ENCODE results near the gene VWA5B2. TPM values are rescaled to one million over a fixed set of nuclear protein-coding genes. Genes with fewer than 3 reads are reported as not detected.
A peak's percentile ranks its signal among the peaks of the same experiment; 100 is the strongest.

Gene VWA5B2
- total and polyA plus RNA-seq, 7 donors = 0.23 to 1.0 (median 0.60) TPM; not detected in 2

DNA sequence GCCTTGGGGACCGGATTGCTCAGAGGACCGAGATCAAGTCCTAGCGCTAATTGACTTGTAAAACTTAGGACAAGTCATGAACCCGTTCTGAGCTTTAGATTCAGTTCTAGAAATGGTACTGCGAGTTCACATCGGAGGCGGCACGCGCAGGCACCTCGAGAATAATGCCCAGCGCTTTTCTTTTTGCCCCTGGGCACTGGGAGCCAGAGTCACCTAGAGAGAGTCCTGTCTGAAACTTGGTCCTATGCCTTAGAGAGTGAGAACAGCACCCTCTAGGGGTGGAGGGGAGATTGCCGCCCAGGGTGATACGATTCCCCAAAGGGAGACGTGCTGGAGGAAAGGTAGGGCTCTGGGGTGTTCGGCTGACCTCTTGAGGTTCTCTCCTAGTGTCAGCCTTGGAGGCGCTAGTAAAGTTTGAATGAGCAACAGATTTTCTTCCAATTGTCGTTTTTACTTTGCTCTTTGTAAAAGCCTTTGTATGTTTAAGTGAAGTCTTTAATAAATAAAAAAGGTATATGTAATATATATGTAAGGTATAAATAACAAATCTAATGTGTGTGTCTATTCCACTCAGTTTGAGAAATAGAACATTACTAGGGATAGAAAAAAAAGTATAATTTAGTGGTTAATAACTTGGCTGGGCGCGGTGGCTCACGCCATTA is 20.9 kb downstream of the VWA5B2 start:
- Histone ChIP-seq H3K4me3 (peak overlapping the region; percentile 71 to 88 (median 81)), H3K27me3 (no peaks in the 10 kb centered on the region), H3K9me3 (no peaks in the 10 kb centered on the region), H3K36me3 (peaks cover 0 to 4% (median 1%) of the 10 kb centered on the region in 4 donors), H3K27ac (peak overlapping the region; percentile 61 to 86 (median 84)), H3K4me1 (peaks cover 0 to 28% (median 15%) of the 10 kb centered on the region in 4 donors)
- DNase-seq = peak; percentile 88
- WGBS, 2 donors = 13% methylated on average over 20 of the region's 20 CpGs
- intact Hi-C loops (cut with DNase I) = loop anchor here (1.0 kb wide), 1 partner anchor 355 kb away; no protein-coding TSS in a partner anchor
- TF ChIP-seq EP300 (IDR thresholded peaks at IDR 0.05) = no peak
- peak; percentile 42 to 93 (median 86) for TF ChIP-seq CTCF (IDR thresholded peaks at IDR 0.05)
- TF ChIP-seq POLR2AphosphoS5 (IDR thresholded peaks at IDR 0.05) = no peak

DNA sequence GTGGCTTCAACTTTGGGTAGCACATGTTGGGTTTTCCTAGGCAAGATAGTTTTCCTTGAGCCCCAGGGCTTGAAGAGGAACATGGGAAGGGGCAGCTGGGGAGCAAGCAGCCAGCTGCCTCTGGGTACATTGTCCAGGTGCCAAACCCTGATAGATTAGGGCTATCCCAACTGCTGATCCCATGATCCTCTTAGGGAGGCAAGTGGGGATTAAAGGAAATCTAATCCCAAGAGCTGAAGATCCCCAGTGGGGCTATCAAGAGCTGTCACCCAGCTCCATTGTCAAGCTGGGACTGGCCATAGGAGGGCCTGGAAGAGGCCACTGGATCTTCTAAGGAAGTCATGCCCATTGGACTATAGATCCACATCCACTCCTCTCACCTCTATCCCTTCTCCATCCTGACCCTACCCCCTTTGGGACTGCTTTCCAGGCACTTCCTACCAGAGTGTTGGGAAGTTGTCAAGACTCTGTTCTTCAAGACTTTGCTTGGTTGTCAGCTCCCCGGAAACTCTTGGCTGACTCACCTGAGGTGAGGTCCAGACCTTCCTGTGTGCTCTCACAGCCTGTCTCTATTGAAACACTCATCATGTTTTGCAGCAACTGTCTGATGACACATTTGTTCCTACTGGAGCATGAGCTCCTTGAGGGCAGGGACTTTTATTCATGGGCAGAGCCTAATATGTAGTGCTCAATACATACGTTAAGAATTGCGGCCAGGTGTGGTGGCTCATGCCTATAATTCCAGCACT is 26.1 kb downstream of the VWA5B2 start:
- no peak overlapping the region for H3K27ac ChIP-seq
- H3K9me3 ChIP-seq = no peaks in the 10 kb centered on the region
- intact Hi-C loops (cut with DNase I) = no loop called here
- no peaks in the 10 kb centered on the region for H3K36me3 ChIP-seq
- TF ChIP-seq EP300 (IDR thresholded peaks at IDR 0.05) = no peak
- no peak for TF ChIP-seq POLR2A (IDR thresholded peaks at IDR 0.05)
- TF ChIP-seq POLR2AphosphoS5 (IDR thresholded peaks at IDR 0.05) = no peak
- TF ChIP-seq CTCF (IDR thresholded peaks at IDR 0.05) = no peak
- H3K4me1 ChIP-seq = peaks cover 0 to 13% (median 12%) of the 10 kb centered on the region in 4 donors
- WGBS, 2 donors = 94 to 96% methylated on average over 3 of the region's 3 CpGs
- no peak overlapping the region for H3K4me3 ChIP-seq
- DNase-seq = no peak
- H3K27me3 ChIP-seq = peaks cover 15 to 33% (median 27%) of the 10 kb centered on the region in 3 donors

DNA sequence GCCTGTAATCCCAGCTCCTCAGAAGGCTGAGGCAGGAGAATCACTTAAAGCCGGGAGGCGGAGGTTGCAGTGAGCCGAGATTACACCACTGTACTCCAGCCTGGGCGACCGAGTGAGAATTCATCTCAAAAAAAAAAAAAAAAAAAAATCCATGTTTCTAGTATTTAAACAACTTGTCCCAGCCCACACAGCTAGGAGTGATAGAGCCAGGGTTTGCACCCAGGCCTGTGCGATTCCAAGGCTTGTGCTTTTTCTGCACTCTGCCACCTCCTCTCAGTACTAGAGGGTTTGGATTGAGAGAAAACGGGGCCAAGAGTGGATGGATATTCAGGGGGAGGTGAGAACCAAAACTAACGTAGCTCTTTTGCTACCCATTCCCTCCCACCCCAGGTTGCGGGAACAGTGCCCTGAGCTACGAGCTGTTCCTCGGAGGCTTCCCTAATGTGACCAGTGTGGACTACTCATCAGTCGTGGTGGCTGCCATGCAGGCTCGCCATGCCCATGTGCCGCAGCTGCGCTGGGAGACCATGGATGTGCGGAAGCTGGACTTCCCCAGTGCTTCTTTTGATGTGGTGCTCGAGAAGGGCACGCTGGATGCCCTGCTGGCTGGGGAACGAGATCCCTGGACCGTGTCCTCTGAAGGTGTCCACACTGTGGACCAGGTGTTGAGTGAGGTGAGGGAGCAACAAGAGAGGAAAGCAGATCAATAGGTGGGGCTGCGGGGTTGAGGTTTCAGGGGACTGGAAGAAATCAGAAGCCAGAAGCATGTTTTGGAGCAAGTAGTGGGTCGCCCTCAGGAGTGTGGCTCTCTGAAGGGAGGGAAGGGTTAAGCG is 27.9 kb downstream of the VWA5B2 start:
- Histone ChIP-seq H3K9me3 (no peaks in the 10 kb centered on the region), H3K4me3 (no peak overlapping the region), H3K27ac (no peak overlapping the region), H3K27me3 (peaks cover 32 to 51% (median 45%) of the 10 kb centered on the region in 3 donors), H3K36me3 (no peaks in the 10 kb centered on the region), H3K4me1 (peaks cover 0 to 31% (median 28%) of the 10 kb centered on the region in 4 donors)
- intact Hi-C loops (cut with DNase I) = no loop called here
- no peak for DNase-seq
- WGBS, 2 donors = 93 to 96% methylated on average over 23 of the region's 23 CpGs
- no peak for TF ChIP-seq POLR2A (IDR thresholded peaks at IDR 0.05)
- TF ChIP-seq POLR2AphosphoS5 (IDR thresholded peaks at IDR 0.05) = no peak
- no peak for TF ChIP-seq CTCF (IDR thresholded peaks at IDR 0.05)
- TF ChIP-seq EP300 (IDR thresholded peaks at IDR 0.05) = no peak

GRCh38 chr3:184258926-184259325 is 29.5 kb downstream of the VWA5B2 start:
- Histone ChIP-seq H3K27me3 (peaks cover 38 to 67% (median 58%) of the 10 kb centered on the region in 3 donors), H3K36me3 (no peaks in the 10 kb centered on the region), H3K27ac (no peak overlapping the region), H3K9me3 (no peaks in the 10 kb centered on the region), H3K4me1 (peaks cover 0 to 34% (median 33%) of the 10 kb centered on the region in 4 donors), H3K4me3 (no peak overlapping the region)
- 90 to 95% methylated on average over 5 of the region's 5 CpGs for WGBS, 2 donors
- intact Hi-C loops (cut with DNase I) = no loop called here
- DNase-seq = no peak
- TF ChIP-seq POLR2AphosphoS5 (IDR thresholded peaks at IDR 0.05) (no peak), POLR2A (IDR thresholded peaks at IDR 0.05) (no peak), EP300 (IDR thresholded peaks at IDR 0.05) (no peak), CTCF (IDR thresholded peaks at IDR 0.05) (no peak)
